Subcutaneous adipose tissue (tissue), 4 donors: Measurements from ENCODE around the gene ANKLE1. TPM values are rescaled to one million over a fixed set of nuclear protein-coding genes. Genes with fewer than 3 reads are reported as not detected.

Source experiments
- total RNA-seq, 4 donors: library from RNA; depleted of rRNA; stranded (reverse); fragments of >200 nt; gene quantifications; one replicate each; pipeline ENCODE4 v1.1.0, GENCODE V29; 2016
- TF ChIP-seq, protein P1 (sequence below): fragments of 450-650 bp; IDR thresholded peaks from one replicate; pipeline ENCODE4 v1.5.1; 2016; ENCODE audit warnings: low read depth, mild to moderate bottlenecking, control low read depth, antibody characterized with exemption, moderate library complexity

ANKLE1 gene
- total RNA-seq, 4 donors from 2014 or later: 0.22 to 0.51 TPM; not detected in 2

DNA sequence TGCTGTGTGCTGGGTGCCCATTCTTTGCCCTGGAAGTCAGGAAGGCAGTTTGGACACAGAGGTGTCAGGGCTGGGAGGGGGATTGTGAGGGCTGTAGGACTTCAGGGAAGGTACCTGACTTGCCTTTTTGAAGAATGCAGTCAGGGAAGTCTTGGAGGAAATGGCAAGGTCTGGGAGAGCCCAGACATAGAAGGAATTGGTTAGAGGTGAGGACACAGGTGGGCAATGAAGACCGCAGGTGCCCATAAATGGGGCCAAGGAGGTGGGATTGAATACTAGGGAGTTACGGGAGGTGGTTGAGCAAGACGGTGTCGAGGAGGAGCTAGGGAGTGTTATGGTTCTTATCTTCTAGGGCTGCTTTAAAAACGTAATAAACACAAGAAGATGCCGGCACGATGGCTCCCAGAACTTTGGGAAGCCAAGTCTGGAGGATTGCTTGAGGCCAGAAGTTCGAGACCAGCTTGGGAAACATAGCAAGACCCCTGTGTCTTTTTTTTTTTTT, 26.2 kb downstream of the ANKLE1 start:
- TF ChIP-seq, protein P1, sequence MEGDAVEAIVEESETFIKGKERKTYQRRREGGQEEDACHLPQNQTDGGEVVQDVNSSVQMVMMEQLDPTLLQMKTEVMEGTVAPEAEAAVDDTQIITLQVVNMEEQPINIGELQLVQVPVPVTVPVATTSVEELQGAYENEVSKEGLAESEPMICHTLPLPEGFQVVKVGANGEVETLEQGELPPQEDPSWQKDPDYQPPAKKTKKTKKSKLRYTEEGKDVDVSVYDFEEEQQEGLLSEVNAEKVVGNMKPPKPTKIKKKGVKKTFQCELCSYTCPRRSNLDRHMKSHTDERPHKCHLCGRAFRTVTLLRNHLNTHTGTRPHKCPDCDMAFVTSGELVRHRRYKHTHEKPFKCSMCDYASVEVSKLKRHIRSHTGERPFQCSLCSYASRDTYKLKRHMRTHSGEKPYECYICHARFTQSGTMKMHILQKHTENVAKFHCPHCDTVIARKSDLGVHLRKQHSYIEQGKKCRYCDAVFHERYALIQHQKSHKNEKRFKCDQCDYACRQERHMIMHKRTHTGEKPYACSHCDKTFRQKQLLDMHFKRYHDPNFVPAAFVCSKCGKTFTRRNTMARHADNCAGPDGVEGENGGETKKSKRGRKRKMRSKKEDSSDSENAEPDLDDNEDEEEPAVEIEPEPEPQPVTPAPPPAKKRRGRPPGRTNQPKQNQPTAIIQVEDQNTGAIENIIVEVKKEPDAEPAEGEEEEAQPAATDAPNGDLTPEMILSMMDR: no peak

DNA sequence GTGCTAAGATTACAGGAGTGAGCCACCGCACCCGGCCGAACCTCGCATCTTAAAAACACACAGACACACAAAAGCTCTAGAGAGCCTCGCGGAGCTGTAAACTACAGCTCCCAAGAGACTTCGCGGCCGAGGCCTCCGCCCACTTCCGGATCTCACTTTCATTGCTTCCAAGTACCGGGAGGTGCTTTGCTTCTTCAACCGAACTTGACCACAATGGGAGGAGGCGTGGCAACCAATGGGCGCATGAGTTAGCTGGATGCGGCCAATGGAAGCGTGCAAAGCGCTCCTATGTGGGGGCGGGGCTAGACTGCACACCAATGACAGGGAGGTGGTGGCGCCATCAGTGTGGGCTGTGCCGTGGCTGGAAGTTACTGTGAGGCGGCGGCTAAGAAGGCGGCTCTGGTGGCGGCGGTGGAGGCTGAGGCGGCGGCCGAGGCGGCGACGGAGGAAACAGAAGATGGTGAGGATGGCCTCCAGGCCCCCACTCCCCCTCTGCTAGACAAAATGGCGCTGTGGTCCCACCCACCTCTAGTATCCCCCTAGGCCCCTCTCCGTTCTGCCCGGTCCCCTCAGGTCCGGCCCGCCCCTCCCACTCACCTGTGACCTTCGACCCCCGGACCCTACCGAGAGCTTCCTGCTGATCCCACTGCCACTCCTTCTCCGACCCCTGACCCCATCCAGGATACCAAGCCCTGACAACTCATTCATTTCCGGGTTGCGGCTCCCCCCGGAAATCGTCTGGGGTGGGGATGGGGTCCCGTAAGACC, 27.7 kb downstream of the ANKLE1 start, which contains the start of gene DDA1:
DDA1 (plus strand) TSS at position 366 of the 767 bp plus-strand sequence; CDS start at position 458, 92 bp downstream.
- TF ChIP-seq, protein P1: no peak

DNA sequence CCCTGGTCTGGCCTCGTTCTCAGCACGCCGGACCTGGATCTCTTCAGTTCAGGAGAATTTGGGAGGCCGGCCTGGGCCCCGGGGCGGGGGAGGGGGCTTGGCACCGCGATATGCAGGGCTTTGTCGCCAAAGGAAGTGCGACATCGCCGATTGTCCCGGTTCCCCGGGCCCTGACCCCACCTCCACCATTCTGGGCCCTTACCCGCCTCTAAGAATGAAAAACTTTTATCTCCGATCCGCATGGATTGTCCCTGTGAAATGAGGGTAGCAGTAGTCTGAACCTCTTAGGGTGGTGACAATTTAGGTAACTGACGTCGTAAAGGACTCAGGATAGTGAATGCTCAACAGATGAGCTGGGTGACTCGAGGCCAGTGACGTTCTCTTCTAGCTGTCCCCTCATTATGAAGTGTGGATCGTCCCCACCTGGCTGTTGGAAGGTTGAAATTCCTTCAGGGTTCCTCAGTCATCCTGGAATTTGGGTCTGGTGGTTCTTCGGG, 28.3 kb downstream of the ANKLE1 start:
- TF ChIP-seq, protein P1: no peak

DNA sequence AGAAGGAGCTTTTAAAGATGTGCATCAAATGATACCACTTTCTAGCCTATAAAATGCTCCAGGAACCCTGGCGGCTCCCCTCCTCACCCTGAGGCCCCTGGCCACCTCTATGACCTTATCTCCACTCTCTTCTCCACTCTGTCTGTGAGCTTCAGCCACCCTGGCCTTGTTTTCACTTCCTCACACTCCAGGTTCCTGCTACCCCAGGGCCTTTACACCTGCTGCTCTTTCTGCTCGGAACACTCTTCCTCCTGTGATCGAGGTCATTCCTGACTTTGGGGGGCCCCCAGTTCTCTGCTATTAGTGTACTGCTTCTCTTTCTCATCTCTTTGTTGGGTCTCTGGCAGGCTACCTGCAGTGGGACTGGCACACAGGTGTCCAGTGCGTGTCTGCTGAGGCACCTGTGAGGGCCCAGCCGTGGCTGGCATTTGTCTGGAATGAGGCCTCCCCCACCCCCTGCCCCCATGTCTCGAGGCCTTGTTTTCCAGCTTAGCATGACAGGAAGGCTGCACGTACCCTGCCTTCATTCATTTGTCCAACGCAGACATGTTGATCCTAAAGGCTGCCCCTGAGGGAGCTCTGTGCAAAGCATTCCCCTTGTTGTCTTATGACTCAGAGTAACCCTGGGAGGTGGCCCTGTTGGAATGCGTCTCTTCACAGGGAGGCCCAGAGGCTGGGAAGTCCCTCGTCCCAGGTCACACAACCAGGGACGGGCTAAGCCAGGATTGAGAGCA, 29.9 kb downstream of the ANKLE1 start:
- TF ChIP-seq, protein P1: no peak

DNA sequence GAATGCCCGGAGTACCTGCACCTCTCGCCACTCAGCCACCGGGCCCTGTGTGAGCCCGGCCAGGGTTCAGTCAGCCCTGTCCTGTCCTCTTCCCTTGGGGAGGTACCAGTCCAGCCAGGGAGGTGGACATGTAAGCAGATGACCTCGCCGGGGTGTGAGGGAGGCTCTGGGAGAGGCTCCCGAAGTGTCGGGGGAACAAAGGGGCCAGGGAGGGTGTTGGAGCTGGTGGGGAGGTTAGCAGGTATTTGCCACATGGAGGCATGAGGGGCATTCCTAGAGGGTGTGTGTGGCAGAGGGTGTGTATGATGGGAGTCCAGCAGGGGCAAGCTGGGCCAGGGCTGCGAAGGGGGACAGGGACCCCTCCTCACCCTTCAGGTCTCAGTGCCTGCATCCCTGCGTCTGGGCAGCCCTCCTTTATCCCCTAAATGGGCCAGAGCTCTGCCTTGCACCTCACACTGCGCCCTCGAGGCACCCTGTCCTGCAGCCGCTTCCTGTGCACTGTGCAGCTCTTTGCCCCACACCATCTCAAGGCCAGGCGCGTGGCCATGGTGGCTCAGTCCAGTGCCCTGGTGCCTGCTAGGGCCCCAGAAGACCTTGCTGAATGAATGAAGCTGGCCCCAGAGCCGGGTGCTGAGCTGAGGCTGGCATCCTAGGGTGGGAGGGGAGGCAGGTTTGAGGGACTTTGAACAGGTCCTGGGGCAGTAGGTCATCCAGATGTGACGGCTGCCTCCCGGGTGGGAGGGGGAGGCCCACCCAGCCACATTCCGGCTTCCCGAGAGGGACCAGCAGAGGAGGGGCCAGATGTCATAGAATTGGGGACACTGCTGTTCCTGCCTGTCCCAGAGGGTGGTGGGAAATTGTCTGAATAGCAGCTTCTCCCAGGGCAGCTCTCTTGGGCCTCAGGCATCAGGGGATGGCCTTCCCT, 30.8 kb downstream of the ANKLE1 start:
- TF ChIP-seq, protein P1: no peak

DNA sequence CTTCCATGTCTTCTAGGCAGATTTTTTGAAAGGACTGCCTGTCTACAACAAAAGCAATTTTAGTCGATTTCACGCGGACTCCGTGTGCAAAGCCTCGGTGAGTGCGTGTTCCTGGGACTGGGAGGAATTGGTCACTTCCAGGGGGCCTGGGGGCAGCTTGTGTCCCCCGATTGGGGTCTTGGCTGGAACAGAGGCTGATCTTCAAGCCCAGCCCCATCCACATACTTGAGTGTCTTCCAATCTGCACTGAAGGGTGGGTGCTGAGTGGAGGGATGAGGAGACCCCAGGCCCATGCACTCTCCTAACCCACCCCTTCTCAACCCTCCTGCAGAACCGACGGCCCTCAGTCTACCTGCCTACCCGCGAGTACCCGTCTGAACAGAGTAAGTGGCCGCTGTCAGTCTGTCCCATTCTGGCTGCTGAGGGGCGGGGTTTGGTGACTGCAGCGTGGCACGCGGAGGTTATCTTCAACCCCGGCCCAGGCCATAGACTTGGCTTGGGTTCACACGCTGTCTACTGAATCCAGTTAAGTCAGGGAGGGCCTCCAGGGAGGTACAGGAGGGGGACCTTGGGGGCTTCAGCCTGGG, 32.4 kb downstream of the ANKLE1 start:
- TF ChIP-seq, protein P1: no peak
